ENCODE results near the gene RNF144A. TPM values are rescaled to one million over a fixed set of nuclear protein-coding genes. Genes with fewer than 3 reads are reported as not detected.

The RNF144A gene
- total and polyA plus RNA-seq, 10 of the 15 experiments (the other 5 are each of a cell fraction or from before 2014, with no cell fraction given) = 0.02 to 12.1 (median 0.48) TPM; not detected in 1

GRCh38 chr2:6924101-6924923, 7.1 kb downstream of the RNF144A start:
- ChIA-PET RAD21 (ENCODE audit: unreplicated experiment) (no interaction called here), SMC1A (ENCODE audit: uncharacterized antibody, unreplicated experiment) (no interaction called here), CTCF (no interaction called here), POLR2A (interaction anchor here (0.6 kb wide), 1 partner anchor 9 kb away, joined by 3 read pairs; no protein-coding TSS in a partner anchor)
- DNase-seq (ENCODE audit: low read depth, low spot score) (no peak), ATAC-seq (no peak), FAIRE-seq (no peak)
- Histone ChIP-seq H2AFZ (ENCODE audit: control insufficient read depth, low read depth, low read length) (no peak overlapping the region), H3K9me3 (replicated peaks; ENCODE audit: control insufficient read depth, insufficient read depth, low read length) (peaks cover 4% of the 10 kb centered on the region; the same call in 1 of the 3 replicates), H3K4me2 (ENCODE audit: control insufficient read depth, insufficient read depth) (no peak overlapping the region), H3K4me1 (ENCODE audit: control insufficient read depth, insufficient read depth, low read length) (no peaks in the 10 kb centered on the region), H3K4me3 (no peak overlapping the region), H3K27me3 (replicated peaks in 1 of 2; ENCODE audit: control insufficient read depth in 2 of 2, insufficient read depth in 2 of 2, low read length in 1 of 2) (no peaks in the 10 kb centered on the region), H3K9ac (ENCODE audit: control insufficient read depth, insufficient read depth, low read length) (no peak overlapping the region), H4K20me1 (ENCODE audit: control insufficient read depth, insufficient read depth) (no peaks in the 10 kb centered on the region), H3K36me3 (ENCODE audit: control insufficient read depth in 2 of 2, insufficient read depth in 2 of 2, low read length in 1 of 2) (no peaks in the 10 kb centered on the region), H3K27ac (ENCODE audit: control insufficient read depth, insufficient read depth) (no peak overlapping the region), H3K79me2 (ENCODE audit: control insufficient read depth, insufficient read depth, low read length) (no peaks in the 10 kb centered on the region)
- 64% methylated on average over 19 of the region's 19 CpGs for WGBS (ENCODE audit: insufficient coverage, insufficient replicate concordance, low lambda C conversion rate, missing lambda C conversion rate)
- TF ChIP-seq FOXK2 (IDR thresholded peaks at IDR 0.05) (no peak), TCF7 (IDR thresholded peaks at IDR 0.05; ENCODE audit: borderline replicate concordance) (no peak), STAT1 (conservative IDR thresholded peaks at IDR 0.05) (no peak), POLR2A (IDR thresholded peaks at IDR 0.05; ENCODE audit: low read depth, low read length) (no peak), NFYB (IDR thresholded peaks at IDR 0.05; ENCODE audit: insufficient read depth, low read depth, low read length) (no peak), HDAC2 (IDR thresholded peaks at IDR 0.05) (no peak)
- BruUV-seq (replicated peaks) = no TSS peak
- intact Hi-C loops (cut with micrococcal nuclease; ENCODE audit: unreplicated experiment) (no loop called here), in situ Hi-C loops (cut with MboI) (no loop called here)

DNA sequence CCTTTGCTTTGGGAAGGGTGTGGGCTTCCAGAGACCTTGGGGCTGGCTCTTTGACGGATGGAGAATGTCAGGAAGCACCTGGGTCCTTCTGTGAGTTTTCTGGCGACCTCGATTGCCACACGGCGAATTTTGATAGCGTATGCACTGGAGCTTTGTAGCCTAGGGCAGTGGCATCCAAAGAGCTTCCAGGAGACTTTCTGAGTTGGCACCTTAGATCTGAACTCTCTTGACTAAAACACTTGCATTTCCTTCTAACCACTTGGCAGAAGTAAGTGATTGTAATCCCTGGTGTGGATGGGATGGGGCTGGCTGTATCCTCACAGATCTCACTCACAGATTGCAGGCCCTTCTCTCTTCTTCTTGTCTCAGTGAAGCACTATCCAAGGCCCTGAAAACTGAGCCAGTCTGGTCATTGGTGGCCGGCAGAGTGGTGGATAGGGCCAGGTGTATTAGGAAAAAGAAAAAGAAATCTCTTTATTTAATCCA, 7.8 kb downstream of the RNF144A start:
- ATAC-seq = no peak
- intact Hi-C loops (cut with micrococcal nuclease; ENCODE audit: unreplicated experiment) (no loop called here), in situ Hi-C loops (cut with MboI) (no loop called here)
- Histone ChIP-seq H3K4me2 (ENCODE audit: control insufficient read depth, insufficient read depth) (no peak overlapping the region), H3K27ac (ENCODE audit: control insufficient read depth, insufficient read depth) (no peak overlapping the region), H3K9me3 (replicated peaks; ENCODE audit: control insufficient read depth, insufficient read depth, low read length) (peaks cover 4% of the 10 kb centered on the region; the same call in 1 of the 3 replicates), H3K36me3 (ENCODE audit: control insufficient read depth in 2 of 2, insufficient read depth in 2 of 2, low read length in 1 of 2) (no peaks in the 10 kb centered on the region), H2AFZ (ENCODE audit: control insufficient read depth, low read depth, low read length) (no peak overlapping the region), H3K9ac (ENCODE audit: control insufficient read depth, insufficient read depth, low read length) (no peak overlapping the region), H3K79me2 (ENCODE audit: control insufficient read depth, insufficient read depth, low read length) (no peaks in the 10 kb centered on the region), H3K4me1 (ENCODE audit: control insufficient read depth, insufficient read depth, low read length) (no peaks in the 10 kb centered on the region), H3K27me3 (replicated peaks in 1 of 2; ENCODE audit: control insufficient read depth in 2 of 2, insufficient read depth in 2 of 2, low read length in 1 of 2) (no peaks in the 10 kb centered on the region), H4K20me1 (ENCODE audit: control insufficient read depth, insufficient read depth) (no peaks in the 10 kb centered on the region), H3K4me3 (no peak overlapping the region)
- RAD21 ChIA-PET (ENCODE audit: unreplicated experiment) = no interaction called here
- no peak for FAIRE-seq
- SMC1A ChIA-PET (ENCODE audit: uncharacterized antibody, unreplicated experiment) = no interaction called here
- POLR2A ChIA-PET = interaction anchor here (0.6 kb wide), 1 partner anchor 9 kb away, joined by 3 read pairs; no protein-coding TSS in a partner anchor
- BruUV-seq (replicated peaks) = no TSS peak
- WGBS (ENCODE audit: insufficient coverage, insufficient replicate concordance, low lambda C conversion rate, missing lambda C conversion rate) = 86% methylated on average over 7 of the region's 7 CpGs
- DNase-seq (ENCODE audit: low read depth, low spot score) = no peak
- CTCF ChIA-PET = interaction anchor here (0.6 to 1.1 kb wide), 2 partner anchors 9 to 1755 kb away, joined by 3 to 4 read pairs; no protein-coding TSS in a partner anchor
- no peak for TF ChIP-seq CHD4 (IDR thresholded peaks at IDR 0.05)
- TF ChIP-seq SIN3A (IDR thresholded peaks at IDR 0.05; ENCODE audit: low read depth, low read length) = no peak
- TF ChIP-seq ZNF24 (IDR thresholded peaks at IDR 0.05) = no peak
- TF ChIP-seq SRF (IDR thresholded peaks at IDR 0.05; ENCODE audit: low read depth in 2 of 2, low read length in 2 of 2) = no peak
- no peak for TF ChIP-seq SMC3 (IDR thresholded peaks at IDR 0.05; ENCODE audit: borderline replicate concordance, low read length)
- no peak for TF ChIP-seq NFIC (IDR thresholded peaks at IDR 0.05; ENCODE audit: low read depth, low read length)
- TF ChIP-seq E2F4 (IDR thresholded peaks at IDR 0.05; ENCODE audit: low read depth, low read length) = no peak
- no peak for TF ChIP-seq PRDM15 (CRISPR knock-in tag; IDR thresholded peaks at IDR 0.05)
